OCI-LY3 (cell line): ENCODE results near the gene NES.

Experiments used
- H2AFZ ChIP-seq: fragments of 200-600, 300-600 bp; shearing (Covaris generic); 2 replicates; pipeline ENCODE4 v1.6.0; 2014; ENCODE audit warnings: antibody characterized with exemption, low read depth, low read length
- H3K27ac ChIP-seq: fragments of 200-600, 300-600 bp; sonication (generic); 2 replicates; pipeline ENCODE4 v1.5.1; 2014; ENCODE audit warnings: mild to moderate bottlenecking, low read length, moderate library complexity, mixed read lengths
- H3K27me3 ChIP-seq: fragments of 200-600, 300-600 bp; sonication (generic); 2 replicates; pipeline ENCODE4 v1.6.1; 2014; ENCODE audit warnings: low read depth, low read length, mixed read lengths
- H3K36me3 ChIP-seq: fragments of 200-600, 300-600 bp; sonication (generic); replicated peaks from 2 replicates; pipeline ENCODE3; 2014; ENCODE audit warnings: low read depth, low read length, mixed read lengths
- H3K4me1 ChIP-seq: fragments of 300-600, 200-600 bp; sonication (generic); 2 replicates; pipeline ENCODE4 v1.6.1; 2014; ENCODE audit warnings: low read length, mixed read lengths
- H3K4me2 ChIP-seq: fragments of 200-600, 300-600 bp; sonication (generic); 2 replicates; pipeline ENCODE4 v1.6.1; 2014; ENCODE audit warnings: low read length, mixed read lengths
- H3K4me3 ChIP-seq: fragments of 300-600, 200-600 bp; sonication (generic); 2 replicates; pipeline ENCODE4 v1.5.1; 2014; ENCODE audit warnings: antibody characterized with exemption, mild to moderate bottlenecking, low read length, moderate library complexity
- H3K79me2 ChIP-seq: fragments of 300-600, 200-600 bp; shearing (Covaris generic); 2 replicates; pipeline ENCODE4 v1.6.1; 2014; ENCODE audit warnings: mild to moderate bottlenecking, low read length, mixed read lengths
- H3K9ac ChIP-seq: fragments of 300-600, 200-600 bp; shearing (Covaris generic); 2 replicates; pipeline ENCODE4 v1.6.0; 2014; ENCODE audit warnings: mild to moderate bottlenecking, low read length, moderate library complexity
- H3K9me3 ChIP-seq: fragments of 200-600, 300-600 bp; shearing (Covaris generic); 2 replicates; pipeline ENCODE4 v1.6.1; 2014; ENCODE audit warnings: low read length, mixed read lengths; ENCODE audit not compliant: insufficient read depth
- H4K20me1 ChIP-seq: fragments of 200-600, 300-600 bp; sonication (generic); 2 replicates; pipeline ENCODE4 v1.6.1; 2016; ENCODE audit warnings: low read length, mixed read lengths; ENCODE audit not compliant: insufficient read depth
- CTCF ChIP-seq: fragments of 200-600, 300-600 bp; sonication (generic); IDR thresholded peaks from 2 replicates; pipeline ENCODE4 v1.5.1; 2014; ENCODE audit warnings: antibody characterized with exemption, low read length, low read depth
- EZH2phosphoT487 ChIP-seq: fragments of 200-600 bp; shearing (Covaris generic); IDR thresholded peaks from 2 replicates; pipeline ENCODE4 v1.6.1; 2018; ENCODE audit warnings: antibody characterized with exemption, mixed run types, low read depth

NES gene

DNA sequence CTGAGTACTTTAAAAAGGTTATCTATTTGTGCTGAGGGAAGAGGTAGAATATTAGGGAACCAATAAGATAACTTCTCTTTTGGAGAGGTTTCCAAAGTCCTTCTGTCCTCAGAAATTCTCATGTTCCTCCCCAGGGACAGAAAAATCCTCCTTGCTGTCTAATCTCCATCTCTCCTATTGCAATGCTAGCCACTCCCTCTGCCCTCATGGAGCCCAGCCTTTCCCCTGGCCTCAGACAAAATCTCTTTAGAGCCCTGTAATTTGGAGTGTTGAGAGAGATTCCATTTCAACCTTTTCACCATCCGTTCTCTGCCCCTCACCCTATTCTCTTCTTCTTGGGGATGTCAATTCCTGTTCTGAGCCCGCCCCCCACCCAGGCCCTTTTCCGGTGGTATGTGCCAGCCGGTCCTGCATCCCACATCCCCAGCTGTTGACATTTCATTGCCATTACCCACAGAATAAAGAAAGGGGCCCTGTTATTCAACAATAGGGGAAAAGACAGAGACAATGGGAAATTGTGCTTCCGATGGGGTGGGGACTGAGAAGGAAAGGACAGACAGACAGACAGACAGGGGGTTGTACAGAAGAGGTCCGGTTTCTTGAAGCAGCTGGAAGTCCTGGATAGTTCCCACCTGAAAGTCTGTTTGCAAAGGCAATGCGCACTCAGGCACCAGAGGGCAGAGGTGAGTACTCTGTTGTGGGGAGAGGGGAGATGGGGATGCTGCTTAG is 58.2 kb downstream of the NES start, which contains the start of gene HAPLN2:
Gene HAPLN2 (plus strand): TSS at position 563 of the 729 bp plus-strand sequence. CDS start 4,076 bp downstream, outside the sequence.
- Histone ChIP-seq H3K9ac (no peak within 1 kb of the TSS), H2AFZ (no peak within 1 kb of the TSS), H4K20me1 (no peaks in the 10 kb centered on the region), H3K4me1 (peaks cover 10% of the 10 kb centered on the region), H3K27ac (no peak within 1 kb of the TSS), H3K79me2 (no peaks in the 10 kb centered on the region), H3K4me2 (peak within 1 kb of the TSS; percentile 17; the same call in 1 of the 2 replicates), H3K4me3 (no peak within 1 kb of the TSS), H3K9me3 (no peaks in the 10 kb centered on the region), H3K27me3 (peaks cover 29% of the 10 kb centered on the region), H3K36me3 (no peaks in the 10 kb centered on the region)
- no peak for TF ChIP-seq EZH2phosphoT487
- peak; percentile 66 for TF ChIP-seq CTCF
